HG02885 (cell line): ENCODE data around the gene SLC25A25.

Source experiments
- ATAC-seq: cut with Tn5 transposase; IDR thresholded peaks from one replicate; pipeline ENCODE4 v1.9.1; 2021; ENCODE audit warnings: mild to moderate bottlenecking; ENCODE audit not compliant: unreplicated experiment, poor library complexity

The SLC25A25 gene

DNA sequence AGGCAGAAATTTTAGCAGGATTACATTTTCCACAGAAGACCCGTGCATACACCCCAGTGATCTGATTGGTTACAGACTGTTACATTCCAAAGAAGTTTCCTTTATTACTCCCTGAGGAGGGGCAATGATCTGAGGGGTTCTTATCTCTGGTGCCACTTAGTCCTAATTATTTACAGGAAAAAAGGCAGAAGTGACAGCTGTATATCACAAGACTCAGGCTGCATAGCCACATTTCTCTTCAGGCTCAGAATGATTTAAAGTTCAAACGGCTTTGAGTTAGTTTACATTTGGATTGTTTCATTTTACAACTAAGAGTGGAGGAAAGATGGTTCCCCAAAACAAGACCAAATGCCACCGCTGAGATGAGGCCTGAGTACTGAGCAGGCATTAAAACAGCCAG, 18.2 kb upstream of the SLC25A25 start:
- ATAC-seq, result no peak

DNA sequence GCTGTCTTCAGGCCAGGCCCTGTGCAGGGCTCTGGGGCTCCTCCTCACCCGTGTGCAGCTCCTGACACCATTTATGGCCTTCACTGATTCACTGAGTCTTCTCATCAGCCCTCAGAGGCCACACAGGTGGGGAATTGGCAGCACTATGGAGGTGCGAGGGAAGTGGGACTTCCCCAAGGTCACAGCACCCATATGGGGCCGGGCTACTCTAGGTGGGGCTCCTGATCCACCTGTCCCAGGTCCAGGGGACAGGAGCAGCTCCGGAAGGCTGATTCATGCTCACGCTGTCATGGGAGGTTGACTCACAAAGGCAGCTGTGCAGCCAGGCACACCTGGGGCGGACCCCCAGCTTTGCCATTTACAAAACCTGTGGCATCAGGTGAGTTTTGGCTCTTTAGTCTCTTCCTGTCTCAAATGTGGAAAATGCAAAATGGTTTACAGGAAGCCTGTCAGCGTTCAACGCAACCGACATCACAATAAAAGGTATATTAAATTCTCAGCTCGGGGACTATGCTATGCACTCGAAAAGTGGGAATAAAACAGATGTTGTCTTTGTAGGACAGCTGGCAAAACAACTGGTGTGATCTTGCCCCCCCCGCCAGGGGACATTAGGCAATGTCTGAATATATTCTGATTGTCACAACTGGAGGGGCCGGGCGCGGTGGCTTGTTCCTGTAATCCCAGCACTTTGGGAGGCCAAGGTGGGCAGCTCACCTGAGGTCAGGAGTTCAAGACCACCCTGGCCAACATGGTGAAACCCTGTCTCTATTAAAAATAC, 15.9 kb upstream of the SLC25A25 start:
- ATAC-seq, result no peak

DNA sequence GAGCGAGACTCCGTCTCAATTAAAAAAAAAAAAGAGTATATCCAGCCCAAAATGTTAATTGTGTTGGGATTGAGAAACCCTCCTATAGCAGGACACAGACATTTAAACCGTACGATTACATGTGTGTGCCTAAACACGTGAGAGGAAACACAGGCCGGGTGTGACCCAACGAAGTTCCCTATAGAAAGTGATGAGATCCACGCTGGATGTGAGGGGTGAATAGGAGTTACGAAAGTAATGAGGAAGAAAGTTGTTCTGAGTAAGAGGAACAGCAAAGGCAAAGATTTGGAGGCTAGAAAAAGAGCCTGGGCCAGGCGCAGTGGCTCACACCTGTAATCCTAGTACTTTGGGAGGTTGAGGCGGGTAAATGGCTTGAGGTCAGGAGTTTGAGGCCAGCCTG, 14.5 kb upstream of the SLC25A25 start:
- ATAC-seq, result no peak

DNA sequence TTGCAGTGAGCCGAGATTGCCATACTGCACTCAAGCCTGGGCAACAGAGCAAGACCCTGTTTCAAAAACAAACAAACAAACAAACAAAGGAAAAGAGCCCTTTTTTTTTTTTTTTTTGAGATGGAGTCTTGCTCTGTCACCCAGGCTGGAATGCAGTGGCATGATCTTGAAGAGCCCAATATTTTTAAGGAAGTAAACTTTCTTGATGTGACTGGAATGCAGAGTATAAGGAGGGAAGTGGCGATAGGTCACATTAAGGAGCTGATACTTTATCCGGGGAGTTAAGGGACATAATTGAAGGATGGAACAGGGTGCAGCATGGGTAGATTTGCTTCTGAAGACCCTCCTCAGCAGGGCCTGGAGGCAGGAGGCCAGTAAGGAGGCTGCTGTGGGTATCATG, 13.9 kb upstream of the SLC25A25 start:
- ATAC-seq, result no peak

DNA sequence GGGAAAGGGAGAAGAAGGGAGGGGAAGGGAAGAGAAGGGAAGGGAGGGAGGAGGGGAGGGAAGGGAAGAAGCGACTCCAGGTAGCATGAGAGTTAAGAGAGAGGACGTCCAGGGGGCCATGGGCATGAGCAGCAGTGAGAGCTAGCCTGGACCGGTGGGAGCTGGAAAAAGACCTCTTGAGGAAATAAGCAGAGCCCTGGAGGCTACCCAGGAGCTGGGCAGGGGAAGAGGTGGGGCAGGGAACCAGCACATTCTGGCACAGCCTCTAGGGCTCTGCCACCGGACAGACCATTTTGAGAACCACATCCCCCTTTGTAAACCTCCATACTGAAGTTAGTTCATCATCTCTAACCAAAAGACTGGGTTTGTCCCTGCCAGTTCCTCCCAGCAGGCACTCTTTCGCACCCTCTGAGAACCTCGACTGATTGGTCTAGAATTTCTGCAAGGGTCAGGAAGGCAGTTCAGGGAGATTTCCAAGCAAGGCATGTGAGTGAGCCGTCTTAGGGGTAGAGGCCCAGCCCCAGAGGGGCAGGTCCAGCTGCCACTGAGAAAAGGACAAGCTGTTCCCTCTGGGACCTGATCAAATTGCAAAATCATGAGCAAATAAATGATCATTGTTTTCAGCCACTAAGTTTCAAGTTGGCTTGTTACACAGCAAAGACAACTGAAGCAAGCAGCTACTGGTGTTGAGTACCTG, 12.5 kb upstream of the SLC25A25 start:
- ATAC-seq, result no peak

DNA sequence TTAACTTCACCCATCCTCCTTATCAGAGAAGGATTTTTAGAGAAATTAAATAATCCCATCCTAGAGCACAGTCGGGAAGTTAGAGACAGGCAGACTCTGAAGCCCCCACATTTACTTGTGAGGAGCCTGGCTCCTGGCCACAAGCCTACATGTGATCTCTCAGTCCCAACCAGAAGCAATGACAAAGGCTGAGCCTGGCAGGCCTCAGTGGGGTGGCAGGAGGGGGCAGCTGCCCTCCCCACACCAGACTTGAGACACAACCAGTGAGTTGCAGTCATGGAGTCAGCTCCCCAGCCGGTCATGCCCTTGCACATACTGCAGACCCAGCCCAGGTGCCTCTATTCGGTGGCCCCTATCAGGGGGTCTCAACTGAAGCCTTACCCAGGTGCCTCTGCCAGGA, 11.9 kb upstream of the SLC25A25 start:
- no peak for ATAC-seq

DNA sequence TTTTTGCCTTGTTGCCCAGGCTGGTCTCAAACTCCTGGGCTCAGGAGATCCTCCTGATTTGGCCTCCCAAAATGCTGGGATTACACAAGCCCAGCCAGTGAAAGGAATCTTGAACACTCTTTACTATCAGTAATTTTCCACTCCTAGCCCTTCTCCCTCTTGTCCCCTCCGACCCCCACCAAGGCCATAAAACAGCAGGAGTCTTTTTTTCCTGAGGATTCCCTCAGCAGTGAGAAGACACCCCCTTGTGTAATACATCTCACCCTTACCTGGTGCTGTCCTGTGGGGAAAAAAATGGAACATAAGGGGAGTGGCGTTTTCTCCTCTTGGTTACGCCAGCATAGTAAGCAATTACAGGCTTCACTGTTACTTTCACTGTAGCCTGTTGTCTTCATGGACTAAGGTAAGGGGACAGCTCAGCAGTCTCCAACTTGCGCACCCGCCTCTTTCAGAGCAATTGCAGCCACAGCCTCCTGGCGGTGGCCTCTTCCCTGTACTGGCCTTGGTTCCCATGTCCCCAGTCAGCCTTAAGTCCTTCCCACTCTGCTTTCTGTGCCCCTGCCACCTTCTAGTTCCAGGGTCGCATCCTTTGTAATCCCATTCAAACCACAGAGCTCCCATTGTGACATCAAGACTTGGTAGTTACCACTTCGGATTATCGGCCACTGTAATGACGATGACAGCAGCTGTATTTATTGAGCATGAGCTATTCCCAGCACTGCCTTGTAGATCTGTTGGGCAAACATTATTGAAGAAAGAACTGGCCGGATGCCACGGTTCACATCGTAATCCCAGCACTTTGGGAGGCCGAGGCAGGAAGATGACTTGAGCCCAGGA, 10.9 kb upstream of the SLC25A25 start:
- ATAC-seq, result no peak

DNA sequence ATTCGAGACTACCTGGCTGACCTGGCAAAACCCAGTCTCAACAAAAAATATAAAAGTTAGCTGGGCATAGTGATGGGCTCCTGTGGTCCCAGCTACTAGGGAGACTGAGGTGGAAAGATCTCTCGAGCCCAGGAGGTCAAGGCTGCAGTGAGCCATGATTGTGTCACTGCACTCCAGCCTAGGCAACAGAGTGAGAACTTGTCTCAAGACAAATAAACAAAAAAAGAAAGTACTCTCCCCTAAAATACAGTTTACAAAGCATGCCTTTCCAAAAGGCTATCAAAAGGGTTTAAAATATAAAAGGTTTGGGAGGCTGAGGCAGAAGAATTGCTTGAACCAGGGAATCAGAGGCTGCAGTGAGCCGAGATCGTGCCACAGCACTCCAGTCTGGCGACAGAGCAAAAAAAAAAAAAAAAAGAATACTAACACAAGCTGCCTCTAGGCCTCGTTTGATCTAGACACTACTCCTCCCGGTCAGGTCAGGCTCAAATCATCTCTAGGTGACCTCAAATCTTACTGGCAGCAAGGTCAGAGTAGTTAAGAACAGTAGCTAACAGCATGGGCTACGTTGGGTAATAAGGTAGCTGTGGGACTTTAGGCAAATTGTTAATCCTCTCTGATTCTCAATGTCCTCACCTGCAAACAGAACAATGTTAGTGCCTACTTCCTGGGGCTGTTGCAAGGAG, 10.2 kb upstream of the SLC25A25 start:
- no peak for ATAC-seq

DNA sequence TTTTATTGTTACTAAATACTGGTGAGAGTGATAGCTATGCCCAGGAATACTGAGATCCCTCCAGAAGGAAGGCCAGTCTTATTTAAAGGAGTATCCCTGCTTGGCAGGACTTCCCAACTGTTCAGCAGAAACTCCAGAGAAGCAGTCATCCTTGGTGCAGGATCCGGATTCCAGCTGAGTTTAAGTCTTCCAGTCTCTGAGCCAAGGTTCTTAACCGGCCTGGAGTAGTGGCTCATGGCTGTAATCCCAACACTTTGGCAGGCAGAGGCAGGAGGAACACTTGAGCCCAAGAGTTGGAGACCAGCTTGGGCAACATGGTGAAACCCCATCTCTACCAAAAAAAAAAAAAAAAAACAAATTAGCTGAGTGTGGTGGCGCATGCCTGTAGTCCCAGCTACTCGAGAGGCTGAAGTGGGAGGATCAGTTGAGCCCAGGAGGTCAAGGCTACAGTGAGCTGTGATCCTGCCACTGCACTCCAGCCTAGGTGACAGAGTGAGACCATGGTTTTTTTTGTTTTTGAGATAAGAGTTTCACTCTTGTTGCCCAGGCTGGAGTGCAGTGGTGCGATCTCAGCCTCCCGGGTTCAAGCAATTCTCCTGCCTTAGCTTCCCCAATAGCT, 8.6 kb upstream of the SLC25A25 start:
- ATAC-seq, result no peak

DNA sequence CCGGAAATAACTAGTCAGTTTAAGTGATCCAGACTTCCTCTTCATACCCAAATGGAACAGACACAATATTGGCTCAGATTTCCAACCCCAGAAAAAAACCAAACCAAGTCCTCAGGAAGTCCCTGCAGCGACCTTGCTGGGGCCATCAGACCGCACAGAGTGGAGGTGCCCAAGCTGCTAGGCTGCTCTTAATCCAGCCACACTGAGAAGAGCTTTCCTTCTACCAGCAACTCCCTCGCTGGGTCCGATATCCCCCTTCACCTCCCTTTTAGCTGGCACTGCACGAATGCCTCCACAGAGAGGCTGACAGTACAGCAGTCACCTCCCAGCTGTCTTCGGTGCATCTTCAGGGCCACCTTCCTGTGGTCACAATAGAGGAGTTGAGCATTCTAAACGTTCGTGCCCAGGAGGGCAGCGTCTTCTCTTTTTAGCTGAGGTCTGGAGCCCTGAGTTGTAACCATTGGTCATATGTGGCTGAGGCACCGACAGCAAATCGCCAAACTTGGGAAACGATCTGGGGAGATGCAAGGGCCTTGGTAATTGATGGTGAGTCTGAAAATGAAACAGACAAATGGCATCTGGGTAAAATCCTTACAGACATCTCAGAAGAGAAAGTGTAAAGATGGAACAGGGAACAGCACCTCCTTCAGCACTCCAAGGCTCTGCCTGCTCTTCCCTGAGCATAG, 6.6 kb upstream of the SLC25A25 start:
- ATAC-seq, result no peak

DNA sequence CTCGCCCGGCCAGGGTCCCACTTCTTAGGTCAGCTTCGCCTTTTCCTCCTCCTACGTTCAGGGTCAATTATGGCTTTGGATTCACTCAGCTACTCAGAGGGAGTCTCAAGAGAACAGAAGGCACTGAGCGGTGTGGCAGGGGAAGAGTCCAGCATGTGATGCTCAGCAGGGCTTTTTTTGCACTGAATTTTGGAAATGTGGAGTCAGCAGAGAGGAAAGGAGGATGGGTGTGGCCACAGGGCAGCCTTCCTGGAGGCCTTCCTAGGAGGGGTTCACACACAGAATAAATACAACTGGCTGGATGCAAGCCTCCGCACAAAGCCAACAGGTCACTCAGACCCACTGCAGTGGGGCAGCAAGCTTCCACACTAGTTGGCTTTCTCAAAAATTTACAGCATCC, 5.8 kb upstream of the SLC25A25 start:
- no peak for ATAC-seq

DNA sequence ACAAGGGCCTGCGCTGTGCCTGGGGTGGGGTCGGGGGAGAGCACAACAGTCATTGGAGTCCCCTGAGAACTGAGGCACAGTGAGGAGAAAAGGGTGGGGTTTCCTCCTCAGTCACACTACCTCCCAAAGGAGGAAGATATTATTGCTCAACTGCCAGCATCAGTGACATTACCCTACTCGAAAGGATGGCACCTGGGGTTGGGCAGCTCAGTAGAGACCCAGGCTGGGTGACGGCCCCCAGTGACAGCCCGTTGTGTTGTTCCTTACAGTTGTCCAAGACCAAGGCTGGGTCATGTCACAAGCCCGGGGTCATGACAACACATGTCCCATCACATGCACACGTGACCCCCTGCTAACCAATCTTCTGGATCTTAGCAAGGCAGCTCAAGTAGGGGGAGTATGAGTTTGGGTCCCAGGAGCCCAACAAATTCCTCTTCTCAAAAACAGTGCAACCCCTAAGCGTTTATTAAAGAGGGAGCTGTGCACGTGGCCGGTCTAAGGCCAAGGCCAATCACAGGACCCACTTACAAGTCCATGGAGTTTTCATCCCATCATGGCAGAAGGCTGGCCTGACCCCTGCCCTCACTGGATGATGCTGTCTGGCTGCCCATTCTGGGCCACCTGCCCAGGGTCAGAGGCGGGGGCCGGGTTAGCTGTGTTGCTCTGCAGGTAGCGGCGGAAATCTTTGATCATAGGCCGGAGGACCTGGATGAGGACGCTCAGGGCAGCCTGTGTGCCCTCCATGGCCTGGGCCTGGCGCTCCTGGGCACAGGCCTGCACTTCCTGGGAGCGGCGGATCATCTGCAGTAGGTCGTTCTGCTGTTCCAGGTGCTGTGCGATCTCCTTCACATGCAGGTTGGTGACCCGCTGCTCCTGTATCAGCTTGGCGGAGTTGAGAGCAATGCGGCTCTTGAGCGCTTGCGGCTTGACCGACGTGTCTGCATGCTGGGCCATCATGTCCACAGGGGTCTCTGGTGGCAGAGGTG, 4.9 kb upstream of the SLC25A25 start:
- ATAC-seq, result no peak

DNA sequence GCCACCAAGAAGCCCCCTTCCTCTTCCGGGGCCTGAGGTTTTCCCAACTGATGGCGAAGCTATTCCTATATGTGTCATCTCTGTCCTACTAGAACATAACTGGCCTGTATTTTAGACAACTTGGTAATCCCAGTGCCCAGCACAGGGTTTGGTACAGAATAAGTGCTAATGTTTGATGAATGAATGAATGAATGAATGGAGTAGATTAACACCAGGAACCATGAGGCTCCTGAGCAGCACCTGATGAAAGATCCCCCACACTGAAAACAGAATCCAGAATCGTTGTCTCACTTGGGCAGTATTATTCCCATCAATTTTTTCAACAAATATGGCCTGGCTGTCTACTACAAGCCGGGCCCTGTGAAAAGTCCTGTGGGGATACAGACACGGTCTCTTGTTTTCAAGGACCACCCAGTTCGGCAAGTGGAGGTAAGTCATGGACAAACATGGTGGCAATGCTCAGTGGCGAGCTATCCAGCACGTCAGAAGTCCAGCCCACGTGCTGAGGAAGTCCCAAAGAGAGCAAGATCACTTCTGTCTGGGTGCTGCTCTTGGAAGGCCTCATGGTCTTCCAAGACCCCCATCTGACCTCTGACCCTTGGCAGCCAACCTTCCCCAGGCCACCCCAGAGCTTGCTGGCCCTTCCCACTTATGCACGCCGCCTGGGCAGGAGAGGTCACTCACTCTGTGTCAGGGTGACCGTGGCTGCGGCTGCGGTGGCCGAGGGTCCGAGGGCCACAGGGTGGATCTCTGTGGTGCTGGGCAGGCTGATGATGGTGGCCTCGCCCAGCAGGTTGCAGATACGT, 1.9 kb upstream of the SLC25A25 start:
- no peak for ATAC-seq

DNA sequence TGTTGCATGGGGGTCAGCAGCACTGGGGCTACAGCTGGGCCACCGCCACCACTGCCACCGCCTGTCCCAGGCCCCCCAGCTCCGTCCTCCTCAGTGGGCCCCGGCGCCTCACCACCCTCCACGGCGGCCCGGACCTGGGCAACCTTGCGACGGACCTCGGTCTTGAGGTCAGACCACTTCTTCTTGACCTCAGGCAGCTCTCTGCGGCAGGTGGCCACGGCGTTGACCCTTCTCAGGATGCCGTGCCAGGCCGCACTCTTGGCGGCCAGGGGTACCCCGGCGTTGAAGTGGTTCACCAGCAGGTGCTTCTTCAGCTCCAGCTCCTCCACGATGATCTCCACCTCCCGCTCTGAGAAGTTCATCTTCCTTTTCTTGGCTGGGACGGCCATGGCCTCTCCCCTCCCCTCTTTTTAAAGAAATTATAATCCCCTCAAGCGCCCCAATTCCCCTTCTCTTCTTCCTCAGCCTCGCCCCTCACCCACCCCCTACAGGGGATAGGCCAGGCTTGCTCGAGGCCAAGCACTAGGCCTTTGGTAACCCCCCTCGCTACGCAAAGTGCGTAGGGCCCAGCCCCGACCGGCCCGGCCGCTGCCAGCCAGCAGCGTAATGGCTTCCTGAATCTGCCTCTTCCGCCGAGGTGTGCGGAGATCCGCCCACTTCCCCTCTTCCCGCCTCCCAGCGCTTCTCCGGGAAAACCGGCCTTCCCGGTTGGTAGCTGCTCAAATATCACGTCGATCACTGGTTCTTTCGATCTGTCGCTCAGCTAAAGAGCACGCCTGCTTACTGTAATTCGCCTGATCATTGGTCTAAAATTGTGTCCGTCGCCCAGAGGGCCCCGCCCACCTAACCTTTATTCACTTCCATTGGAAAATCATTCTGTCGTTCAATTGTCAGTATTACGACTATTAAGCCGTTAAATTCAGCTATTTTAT, 1.1 kb upstream of the SLC25A25 start, which contains the start of gene NAIF1:
Gene NAIF1, minus strand, starts transcription at position 608 of the 932 bp plus-strand sequence. Its CDS starts 219 bp downstream, at position 389.
- peak; percentile 64 for ATAC-seq

DNA sequence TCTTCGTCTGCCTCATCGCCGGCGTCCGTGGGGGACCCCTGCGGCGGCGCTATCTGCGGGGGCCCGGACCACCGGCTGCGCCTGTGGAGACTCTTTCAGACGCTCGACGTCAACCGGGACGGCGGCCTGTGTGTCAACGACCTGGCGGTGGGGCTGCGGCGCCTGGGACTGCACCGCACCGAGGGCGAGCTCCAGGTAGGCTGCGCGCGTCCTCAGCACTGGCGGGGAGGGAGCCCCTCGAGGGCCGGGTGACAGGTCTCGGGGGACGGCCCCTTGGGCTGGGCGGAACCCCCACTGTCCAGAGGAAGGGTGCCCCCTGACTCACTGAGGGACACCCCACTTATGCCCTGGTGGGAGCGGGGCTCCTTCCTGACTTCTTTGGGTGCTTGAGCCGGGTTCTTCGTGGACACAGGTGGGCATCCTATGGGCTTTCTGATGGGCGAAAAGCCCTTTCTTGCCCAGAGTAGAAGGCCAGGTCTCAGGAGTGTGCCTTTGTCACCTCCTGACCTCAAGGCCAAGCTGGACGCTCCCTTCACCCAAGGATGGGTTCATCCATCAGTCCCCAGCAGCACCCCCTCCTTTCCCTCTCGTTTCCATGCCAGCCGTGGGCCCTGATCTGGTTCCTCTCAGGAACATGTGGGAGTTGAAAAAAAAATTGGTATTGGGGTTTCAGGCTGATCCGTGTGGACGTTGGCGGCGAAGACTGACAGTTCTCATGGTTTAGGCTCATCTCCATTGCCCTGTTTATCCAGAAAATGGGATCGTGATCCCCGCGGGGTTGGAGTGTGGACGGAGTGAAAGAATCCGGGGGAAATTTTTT, 564 bp downstream of the SLC25A25 start:
- peak; percentile 13 for ATAC-seq

DNA sequence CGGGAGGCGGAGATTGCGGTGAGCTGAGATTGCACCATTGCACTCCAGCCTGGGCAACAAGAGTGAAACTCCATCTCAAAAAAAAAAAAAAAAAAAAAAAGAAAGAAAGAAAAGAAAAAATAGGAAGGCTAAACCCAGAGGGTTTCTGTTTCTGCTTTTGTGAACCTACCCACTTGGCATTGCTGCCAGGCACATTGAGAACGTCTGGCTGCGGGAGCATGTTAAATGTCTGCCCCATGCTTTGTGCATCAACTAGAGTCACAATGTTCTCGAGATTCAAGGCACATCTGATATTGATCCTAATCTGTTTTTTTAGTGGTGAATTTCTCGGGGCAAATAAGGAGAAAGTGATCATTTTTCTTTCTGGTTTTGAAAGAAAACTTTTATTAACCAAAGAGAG, 2.8 kb downstream of the SLC25A25 start:
- ATAC-seq, result no peak
